Ishikawa (cell line): Measurements from ENCODE around the gene WWC1.

Experiments used
- CEBPB ChIP-seq: IDR thresholded peaks from 2 replicates; pipeline ENCODE4 v1.6.1; 2012
- CREB1 ChIP-seq: IDR thresholded peaks from 2 replicates; pipeline ENCODE4 v1.6.1; 2012; ENCODE audit warnings: low read depth
- EGR1 ChIP-seq: IDR thresholded peaks from 2 replicates; pipeline ENCODE4 v1.6.1; 2012
- EP300 ChIP-seq: IDR thresholded peaks from 2 replicates; pipeline ENCODE4 v1.6.1; 2012; ENCODE audit warnings: borderline replicate concordance
- FOXM1 ChIP-seq: IDR thresholded peaks from 2 replicates; pipeline ENCODE4 v1.6.1; 2012; ENCODE audit warnings: low read depth, borderline replicate concordance
- NFIC ChIP-seq: IDR thresholded peaks from 2 replicates; pipeline ENCODE4 v1.6.1; 2012
- RAD21 ChIP-seq: IDR thresholded peaks from 2 replicates; pipeline ENCODE4 v1.6.1; 2012; ENCODE audit warnings: low read depth
- TAF1 ChIP-seq: IDR thresholded peaks from 2 replicates; pipeline ENCODE4 v1.6.1; 2012; ENCODE audit warnings: low read depth, mild to moderate bottlenecking
- TCF12 ChIP-seq: IDR thresholded peaks from 2 replicates; pipeline ENCODE4 v1.6.1; 2012; ENCODE audit warnings: low read depth
- TEAD4 ChIP-seq: IDR thresholded peaks from 2 replicates; pipeline ENCODE4 v1.6.1; 2012
- YY1 ChIP-seq: IDR thresholded peaks from 2 replicates; pipeline ENCODE4 v1.6.1; 2012; ENCODE audit warnings: low read depth
- ZBTB7A ChIP-seq: IDR thresholded peaks from 2 replicates; pipeline ENCODE4 v1.6.1; 2012; ENCODE audit warnings: low read depth
- TF ChIP-seq, protein P1 (sequence below): IDR thresholded peaks from 2 replicates; pipeline ENCODE4 v1.6.1; 2012
- TF ChIP-seq, protein P2 (sequence below): IDR thresholded peaks from 2 replicates; pipeline ENCODE4 v1.6.1; 2012; ENCODE audit warnings: low read depth, mild to moderate bottlenecking
- TF ChIP-seq, protein P3 (sequence below): IDR thresholded peaks from 2 replicates; pipeline ENCODE4 v1.6.1; 2012

The WWC1 gene

DNA sequence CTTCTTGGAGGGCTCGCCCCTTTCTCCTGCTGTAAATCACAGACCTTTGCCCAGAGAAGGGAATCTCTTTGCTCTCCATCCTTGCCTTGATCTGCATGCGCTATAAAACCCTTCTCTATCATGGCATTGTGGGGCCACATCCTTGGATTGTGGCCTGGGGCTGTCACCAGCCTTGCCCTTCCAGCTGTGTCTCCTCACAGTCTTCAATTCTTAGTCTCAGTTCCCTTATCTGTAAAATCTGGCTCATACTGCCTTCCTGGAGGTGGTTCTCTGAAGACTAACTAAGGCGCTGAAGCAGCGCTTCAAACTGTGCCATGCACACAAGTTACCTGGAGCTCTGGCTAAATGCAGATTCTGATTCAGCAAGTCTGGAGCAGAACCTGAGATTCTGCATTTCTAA lies 141.5 kb downstream of the WWC1 start:
- TF ChIP-seq YY1 (no peak), CREB1 (no peak), EGR1 (no peak), EP300 (no peak), NFIC (no peak), RAD21 (no peak), CEBPB (no peak), FOXM1 (no peak), TAF1 (no peak), TEAD4 (no peak), ZBTB7A (no peak), TCF12 (no peak)
- TF ChIP-seq, protein P1, sequence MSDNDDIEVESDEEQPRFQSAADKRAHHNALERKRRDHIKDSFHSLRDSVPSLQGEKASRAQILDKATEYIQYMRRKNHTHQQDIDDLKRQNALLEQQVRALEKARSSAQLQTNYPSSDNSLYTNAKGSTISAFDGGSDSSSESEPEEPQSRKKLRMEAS: no peak
- TF ChIP-seq, protein P2, sequence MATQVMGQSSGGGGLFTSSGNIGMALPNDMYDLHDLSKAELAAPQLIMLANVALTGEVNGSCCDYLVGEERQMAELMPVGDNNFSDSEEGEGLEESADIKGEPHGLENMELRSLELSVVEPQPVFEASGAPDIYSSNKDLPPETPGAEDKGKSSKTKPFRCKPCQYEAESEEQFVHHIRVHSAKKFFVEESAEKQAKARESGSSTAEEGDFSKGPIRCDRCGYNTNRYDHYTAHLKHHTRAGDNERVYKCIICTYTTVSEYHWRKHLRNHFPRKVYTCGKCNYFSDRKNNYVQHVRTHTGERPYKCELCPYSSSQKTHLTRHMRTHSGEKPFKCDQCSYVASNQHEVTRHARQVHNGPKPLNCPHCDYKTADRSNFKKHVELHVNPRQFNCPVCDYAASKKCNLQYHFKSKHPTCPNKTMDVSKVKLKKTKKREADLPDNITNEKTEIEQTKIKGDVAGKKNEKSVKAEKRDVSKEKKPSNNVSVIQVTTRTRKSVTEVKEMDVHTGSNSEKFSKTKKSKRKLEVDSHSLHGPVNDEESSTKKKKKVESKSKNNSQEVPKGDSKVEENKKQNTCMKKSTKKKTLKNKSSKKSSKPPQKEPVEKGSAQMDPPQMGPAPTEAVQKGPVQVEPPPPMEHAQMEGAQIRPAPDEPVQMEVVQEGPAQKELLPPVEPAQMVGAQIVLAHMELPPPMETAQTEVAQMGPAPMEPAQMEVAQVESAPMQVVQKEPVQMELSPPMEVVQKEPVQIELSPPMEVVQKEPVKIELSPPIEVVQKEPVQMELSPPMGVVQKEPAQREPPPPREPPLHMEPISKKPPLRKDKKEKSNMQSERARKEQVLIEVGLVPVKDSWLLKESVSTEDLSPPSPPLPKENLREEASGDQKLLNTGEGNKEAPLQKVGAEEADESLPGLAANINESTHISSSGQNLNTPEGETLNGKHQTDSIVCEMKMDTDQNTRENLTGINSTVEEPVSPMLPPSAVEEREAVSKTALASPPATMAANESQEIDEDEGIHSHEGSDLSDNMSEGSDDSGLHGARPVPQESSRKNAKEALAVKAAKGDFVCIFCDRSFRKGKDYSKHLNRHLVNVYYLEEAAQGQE: no peak
- TF ChIP-seq, protein P3, sequence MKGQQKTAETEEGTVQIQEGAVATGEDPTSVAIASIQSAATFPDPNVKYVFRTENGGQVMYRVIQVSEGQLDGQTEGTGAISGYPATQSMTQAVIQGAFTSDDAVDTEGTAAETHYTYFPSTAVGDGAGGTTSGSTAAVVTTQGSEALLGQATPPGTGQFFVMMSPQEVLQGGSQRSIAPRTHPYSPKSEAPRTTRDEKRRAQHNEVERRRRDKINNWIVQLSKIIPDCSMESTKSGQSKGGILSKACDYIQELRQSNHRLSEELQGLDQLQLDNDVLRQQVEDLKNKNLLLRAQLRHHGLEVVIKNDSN: no peak

DNA sequence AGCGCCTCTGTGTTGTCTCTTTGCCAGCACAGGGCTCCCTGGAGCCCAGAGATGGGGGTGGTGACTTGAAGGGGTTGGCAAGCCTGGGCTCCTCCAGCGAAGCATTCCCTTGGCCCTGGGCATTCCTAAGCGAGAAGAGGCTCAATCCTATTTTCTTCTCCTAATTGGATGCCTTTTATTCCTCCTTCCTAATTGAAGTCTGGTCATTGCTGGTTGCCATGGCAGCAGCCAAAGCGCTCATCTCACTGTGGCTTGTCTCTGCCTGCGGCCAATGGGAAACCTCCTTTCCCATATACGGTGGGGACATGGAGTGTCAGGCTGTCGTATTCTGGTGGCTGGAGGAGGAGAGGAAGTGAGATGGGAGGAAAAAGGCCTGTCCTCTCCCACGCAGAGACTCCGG lies 142.6 kb downstream of the WWC1 start:
- TF ChIP-seq CREB1 (no peak), TEAD4 (no peak), EGR1 (no peak), FOXM1 (no peak), YY1 (no peak), ZBTB7A (no peak), RAD21 (no peak), TCF12 (no peak)
- TF ChIP-seq, protein P1: no peak
- TF ChIP-seq, protein P2: no peak
- TF ChIP-seq, protein P3: no peak

DNA sequence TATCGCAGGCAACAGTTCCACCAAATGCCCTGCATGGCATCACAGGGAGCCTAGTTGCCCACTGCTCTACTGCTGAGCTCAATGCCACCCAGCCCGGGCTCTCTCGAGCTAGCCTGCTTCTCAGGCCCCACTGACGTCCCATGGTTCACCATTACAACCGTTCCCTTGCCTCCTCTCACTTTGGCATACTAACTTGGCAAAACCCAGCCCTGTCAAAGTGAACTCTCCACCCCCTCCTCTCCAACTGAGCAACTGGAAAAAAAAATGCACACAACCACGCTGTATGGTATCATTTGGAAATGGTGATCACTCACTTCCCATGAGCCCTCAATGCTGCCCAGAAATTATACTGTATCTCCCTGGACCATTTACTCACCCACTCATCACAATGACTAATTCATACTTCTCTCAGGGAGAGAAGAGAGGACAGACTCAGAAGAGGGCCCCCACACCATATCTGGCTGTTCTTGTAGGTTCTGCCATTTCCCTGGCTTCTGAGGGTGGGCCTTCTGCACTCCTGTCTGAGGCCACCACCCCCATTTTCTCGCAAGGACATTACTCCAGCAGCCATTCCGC lies 143.4 kb downstream of the WWC1 start:
- TF ChIP-seq EGR1: no peak
- no peak for TF ChIP-seq TCF12
- TF ChIP-seq FOXM1: no peak
- TF ChIP-seq, protein P2: no peak
- TF ChIP-seq ZBTB7A: no peak
- no peak for TF ChIP-seq EP300
- no peak for TF ChIP-seq TEAD4
- no peak for TF ChIP-seq CEBPB
- TF ChIP-seq TAF1: no peak
- no peak for TF ChIP-seq CREB1
- TF ChIP-seq YY1: no peak

DNA sequence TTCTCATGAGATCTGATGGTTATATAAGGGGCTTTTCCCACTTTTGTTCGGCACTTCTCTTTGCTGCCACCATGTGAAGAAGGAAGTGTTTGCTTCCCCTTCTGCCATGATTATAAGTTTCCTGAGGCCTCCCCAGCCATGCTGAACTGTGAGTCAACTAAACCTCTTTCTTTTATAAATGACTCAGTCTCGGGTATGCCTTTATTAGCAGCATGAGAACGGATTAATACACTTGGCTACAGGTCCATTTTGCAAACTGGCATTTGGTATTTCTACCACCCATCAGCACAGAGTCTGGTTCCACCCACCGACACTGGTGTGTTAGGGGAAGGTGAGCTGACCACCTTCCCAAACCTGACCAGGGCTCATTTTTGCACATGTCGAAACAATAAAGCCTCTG lies 146.9 kb downstream of the WWC1 start:
- TF ChIP-seq CREB1 (no peak), TCF12 (no peak), FOXM1 (no peak)
- TF ChIP-seq, protein P1: no peak
